H1 (cell line): Measurements from ENCODE around the gene PNPLA3. TPM values are rescaled to one million over a fixed set of nuclear protein-coding genes. Genes with fewer than 3 reads are reported as not detected.

ENCODE experiments used
- KDM1A ChIP-seq: fragments of 200-600, 300-600 bp; sonication (generic); IDR thresholded peaks from 2 replicates; pipeline ENCODE4 v1.7.1; 2016; ENCODE audit warnings: mild to moderate bottlenecking, low read length, borderline replicate concordance
- NRF1 ChIP-seq: IDR thresholded peaks from 2 replicates; pipeline ENCODE4 v1.6.1; 2011; ENCODE audit warnings: mild to moderate bottlenecking, low read depth, low read length, improper control_type of control experiment
- TBP ChIP-seq: IDR thresholded peaks from 2 replicates; pipeline ENCODE4 v1.6.1; 2011; ENCODE audit warnings: low read depth, low read length, improper control_type of control experiment
- polyA plus RNA-seq, 7 experiments: library from polyadenylated mRNA; depleted of rRNA in 3 of 7; stranded (reverse) in 5 of 7; unstranded in 2 of 7; fragments of >200 nt in 5 of 7; fragments of 200-250 nt in 2 of 7; gene quantifications; 1 replicate in 5 of 7; 2 replicates in 1 of 7; 4 replicates in 1 of 7; pipeline versions ENCODE4 v1.2.1 to v1.2.3, GENCODE V29; 2011 to 2013; ENCODE audit warnings: missing spikeins in 2 of 7, mixed read lengths in 2 of 7
- total RNA-seq: library from RNA; stranded (reverse); fragmentation: NEBNext Ultra II Directional; extraction: Animal tissue kit (Norgen Biotek cat#: 25700); gene quantifications from 2 replicates; pipeline ENCODE4 v1.2.1, GENCODE V29; 2021
- TF ChIP-seq, protein P1 (sequence below): fragments of 300-600 bp; sonication (generic); IDR thresholded peaks from 2 replicates; pipeline ENCODE4 v1.7.1; 2012; ENCODE audit warnings: low read length, moderate library complexity, mild to moderate bottlenecking, inconsistent platforms; ENCODE audit not compliant: insufficient replicate concordance
- TF ChIP-seq, protein P2 (sequence below): IDR thresholded peaks from 2 replicates; pipeline ENCODE4 v1.6.1; 2012; ENCODE audit warnings: low read length, inconsistent platforms

Gene PNPLA3
- total and polyA plus RNA-seq, 2 of the 8 experiments (the other 6 are each of a cell fraction or from before 2014, with no cell fraction given) = 17.5 to 23.4 TPM

GRCh38 chr22:43944670-43945430 is 21.2 kb downstream of the PNPLA3 start (continued):
- TF ChIP-seq, protein P1, sequence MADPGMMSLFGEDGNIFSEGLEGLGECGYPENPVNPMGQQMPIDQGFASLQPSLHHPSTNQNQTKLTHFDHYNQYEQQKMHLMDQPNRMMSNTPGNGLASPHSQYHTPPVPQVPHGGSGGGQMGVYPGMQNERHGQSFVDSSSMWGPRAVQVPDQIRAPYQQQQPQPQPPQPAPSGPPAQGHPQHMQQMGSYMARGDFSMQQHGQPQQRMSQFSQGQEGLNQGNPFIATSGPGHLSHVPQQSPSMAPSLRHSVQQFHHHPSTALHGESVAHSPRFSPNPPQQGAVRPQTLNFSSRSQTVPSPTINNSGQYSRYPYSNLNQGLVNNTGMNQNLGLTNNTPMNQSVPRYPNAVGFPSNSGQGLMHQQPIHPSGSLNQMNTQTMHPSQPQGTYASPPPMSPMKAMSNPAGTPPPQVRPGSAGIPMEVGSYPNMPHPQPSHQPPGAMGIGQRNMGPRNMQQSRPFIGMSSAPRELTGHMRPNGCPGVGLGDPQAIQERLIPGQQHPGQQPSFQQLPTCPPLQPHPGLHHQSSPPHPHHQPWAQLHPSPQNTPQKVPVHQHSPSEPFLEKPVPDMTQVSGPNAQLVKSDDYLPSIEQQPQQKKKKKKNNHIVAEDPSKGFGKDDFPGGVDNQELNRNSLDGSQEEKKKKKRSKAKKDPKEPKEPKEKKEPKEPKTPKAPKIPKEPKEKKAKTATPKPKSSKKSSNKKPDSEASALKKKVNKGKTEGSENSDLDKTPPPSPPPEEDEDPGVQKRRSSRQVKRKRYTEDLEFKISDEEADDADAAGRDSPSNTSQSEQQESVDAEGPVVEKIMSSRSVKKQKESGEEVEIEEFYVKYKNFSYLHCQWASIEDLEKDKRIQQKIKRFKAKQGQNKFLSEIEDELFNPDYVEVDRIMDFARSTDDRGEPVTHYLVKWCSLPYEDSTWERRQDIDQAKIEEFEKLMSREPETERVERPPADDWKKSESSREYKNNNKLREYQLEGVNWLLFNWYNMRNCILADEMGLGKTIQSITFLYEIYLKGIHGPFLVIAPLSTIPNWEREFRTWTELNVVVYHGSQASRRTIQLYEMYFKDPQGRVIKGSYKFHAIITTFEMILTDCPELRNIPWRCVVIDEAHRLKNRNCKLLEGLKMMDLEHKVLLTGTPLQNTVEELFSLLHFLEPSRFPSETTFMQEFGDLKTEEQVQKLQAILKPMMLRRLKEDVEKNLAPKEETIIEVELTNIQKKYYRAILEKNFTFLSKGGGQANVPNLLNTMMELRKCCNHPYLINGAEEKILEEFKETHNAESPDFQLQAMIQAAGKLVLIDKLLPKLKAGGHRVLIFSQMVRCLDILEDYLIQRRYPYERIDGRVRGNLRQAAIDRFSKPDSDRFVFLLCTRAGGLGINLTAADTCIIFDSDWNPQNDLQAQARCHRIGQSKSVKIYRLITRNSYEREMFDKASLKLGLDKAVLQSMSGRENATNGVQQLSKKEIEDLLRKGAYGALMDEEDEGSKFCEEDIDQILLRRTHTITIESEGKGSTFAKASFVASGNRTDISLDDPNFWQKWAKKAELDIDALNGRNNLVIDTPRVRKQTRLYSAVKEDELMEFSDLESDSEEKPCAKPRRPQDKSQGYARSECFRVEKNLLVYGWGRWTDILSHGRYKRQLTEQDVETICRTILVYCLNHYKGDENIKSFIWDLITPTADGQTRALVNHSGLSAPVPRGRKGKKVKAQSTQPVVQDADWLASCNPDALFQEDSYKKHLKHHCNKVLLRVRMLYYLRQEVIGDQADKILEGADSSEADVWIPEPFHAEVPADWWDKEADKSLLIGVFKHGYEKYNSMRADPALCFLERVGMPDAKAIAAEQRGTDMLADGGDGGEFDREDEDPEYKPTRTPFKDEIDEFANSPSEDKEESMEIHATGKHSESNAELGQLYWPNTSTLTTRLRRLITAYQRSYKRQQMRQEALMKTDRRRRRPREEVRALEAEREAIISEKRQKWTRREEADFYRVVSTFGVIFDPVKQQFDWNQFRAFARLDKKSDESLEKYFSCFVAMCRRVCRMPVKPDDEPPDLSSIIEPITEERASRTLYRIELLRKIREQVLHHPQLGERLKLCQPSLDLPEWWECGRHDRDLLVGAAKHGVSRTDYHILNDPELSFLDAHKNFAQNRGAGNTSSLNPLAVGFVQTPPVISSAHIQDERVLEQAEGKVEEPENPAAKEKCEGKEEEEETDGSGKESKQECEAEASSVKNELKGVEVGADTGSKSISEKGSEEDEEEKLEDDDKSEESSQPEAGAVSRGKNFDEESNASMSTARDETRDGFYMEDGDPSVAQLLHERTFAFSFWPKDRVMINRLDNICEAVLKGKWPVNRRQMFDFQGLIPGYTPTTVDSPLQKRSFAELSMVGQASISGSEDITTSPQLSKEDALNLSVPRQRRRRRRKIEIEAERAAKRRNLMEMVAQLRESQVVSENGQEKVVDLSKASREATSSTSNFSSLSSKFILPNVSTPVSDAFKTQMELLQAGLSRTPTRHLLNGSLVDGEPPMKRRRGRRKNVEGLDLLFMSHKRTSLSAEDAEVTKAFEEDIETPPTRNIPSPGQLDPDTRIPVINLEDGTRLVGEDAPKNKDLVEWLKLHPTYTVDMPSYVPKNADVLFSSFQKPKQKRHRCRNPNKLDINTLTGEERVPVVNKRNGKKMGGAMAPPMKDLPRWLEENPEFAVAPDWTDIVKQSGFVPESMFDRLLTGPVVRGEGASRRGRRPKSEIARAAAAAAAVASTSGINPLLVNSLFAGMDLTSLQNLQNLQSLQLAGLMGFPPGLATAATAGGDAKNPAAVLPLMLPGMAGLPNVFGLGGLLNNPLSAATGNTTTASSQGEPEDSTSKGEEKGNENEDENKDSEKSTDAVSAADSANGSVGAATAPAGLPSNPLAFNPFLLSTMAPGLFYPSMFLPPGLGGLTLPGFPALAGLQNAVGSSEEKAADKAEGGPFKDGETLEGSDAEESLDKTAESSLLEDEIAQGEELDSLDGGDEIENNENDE = no peak
- TF ChIP-seq, protein P2, sequence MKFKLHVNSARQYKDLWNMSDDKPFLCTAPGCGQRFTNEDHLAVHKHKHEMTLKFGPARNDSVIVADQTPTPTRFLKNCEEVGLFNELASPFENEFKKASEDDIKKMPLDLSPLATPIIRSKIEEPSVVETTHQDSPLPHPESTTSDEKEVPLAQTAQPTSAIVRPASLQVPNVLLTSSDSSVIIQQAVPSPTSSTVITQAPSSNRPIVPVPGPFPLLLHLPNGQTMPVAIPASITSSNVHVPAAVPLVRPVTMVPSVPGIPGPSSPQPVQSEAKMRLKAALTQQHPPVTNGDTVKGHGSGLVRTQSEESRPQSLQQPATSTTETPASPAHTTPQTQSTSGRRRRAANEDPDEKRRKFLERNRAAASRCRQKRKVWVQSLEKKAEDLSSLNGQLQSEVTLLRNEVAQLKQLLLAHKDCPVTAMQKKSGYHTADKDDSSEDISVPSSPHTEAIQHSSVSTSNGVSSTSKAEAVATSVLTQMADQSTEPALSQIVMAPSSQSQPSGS = no peak
- TF ChIP-seq TBP = no peak
- TF ChIP-seq NRF1 = no peak
- TF ChIP-seq KDM1A = no peak
